GM21717 (cell line): Measurements from ENCODE around the gene GADD45B.
"Not testable (repeated sequence)": the region's sequence is repeated elsewhere in the genome, so short reads cannot be mapped to it uniquely, and the experiment has no call there.

Source experiments
- ATAC-seq: cut with Tn5 transposase; IDR thresholded peaks from one replicate; pipeline ENCODE4 v1.9.1; 2021; ENCODE audit warnings: mild to moderate bottlenecking, moderate library complexity; ENCODE audit not compliant: unreplicated experiment

Gene GADD45B

DNA sequence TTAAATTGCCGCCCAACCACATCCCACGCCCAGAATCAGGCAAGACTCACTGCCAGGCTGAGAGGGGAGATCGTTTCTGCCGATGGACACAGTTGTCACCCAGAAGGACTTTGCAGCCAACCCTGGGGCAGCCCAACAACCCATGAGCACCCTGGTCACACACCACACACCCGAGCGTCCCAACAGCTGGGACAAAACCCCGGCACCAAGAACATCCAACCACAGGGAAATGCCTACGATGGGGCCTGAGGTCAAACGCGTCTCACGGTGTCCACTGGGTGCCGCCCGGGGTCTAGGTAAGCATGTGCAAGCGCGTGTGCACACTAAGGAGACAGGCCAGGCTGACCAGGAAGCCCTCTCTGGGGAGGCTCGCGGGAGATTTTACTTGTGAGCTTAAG is 32.1 kb upstream of the GADD45B start:
- ATAC-seq: no peak

DNA sequence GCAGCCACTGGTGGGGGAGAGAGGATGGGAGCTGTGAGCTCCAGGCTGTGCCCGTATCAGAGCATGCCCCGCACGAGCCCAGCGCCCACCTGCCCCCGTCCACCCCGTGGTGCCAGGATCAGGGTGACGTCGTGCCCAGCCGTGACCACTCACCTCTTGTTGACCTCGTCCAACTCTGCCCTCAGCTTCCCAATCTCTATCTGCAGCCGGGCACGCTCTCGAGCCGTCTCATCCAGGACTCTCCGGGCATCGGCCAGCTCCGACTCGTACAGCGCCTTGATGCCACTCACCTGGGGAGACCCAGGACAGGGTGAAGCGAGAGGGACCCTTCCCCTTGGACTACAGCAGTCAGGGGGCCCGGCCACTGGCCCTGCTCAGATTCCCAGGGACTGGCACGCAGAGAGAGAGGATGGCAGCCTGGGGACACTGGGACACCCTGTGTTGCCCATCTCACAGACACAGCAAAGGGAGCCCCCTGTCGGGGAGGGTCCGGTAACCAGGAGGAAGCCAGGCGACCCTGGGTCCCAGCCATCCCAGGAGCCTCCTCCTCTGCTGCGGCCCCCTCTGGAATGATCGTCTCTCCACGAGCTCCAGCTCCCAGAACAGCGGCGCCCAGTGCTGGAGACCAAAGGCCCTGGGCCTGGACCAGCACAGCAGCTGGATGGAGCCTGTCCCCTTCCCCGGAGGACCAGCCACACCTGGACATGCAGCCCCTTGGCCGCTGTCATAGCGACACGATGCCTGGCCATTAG is 31.5 kb upstream of the GADD45B start:
- ATAC-seq: no peak

DNA sequence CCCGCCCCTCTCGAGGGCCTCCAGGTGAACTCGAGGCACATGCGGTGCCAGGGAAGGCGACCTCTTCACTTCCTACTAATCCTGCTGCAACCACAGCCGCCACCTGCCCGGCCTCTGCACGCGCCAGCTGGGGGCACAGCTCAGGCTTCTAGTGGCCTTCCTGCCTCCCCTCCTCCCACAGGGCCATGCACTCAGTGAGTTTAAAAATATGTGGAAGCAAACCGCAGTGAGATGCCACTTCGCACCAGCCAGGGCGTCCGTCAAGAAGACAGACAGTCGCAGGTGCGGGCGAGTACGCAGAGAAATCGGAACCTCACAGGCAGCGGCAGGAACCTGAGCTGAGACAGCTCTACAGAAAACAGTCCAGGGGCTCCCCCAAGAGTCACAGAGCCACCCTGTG is 29.5 kb upstream of the GADD45B start:
- no peak for ATAC-seq

DNA sequence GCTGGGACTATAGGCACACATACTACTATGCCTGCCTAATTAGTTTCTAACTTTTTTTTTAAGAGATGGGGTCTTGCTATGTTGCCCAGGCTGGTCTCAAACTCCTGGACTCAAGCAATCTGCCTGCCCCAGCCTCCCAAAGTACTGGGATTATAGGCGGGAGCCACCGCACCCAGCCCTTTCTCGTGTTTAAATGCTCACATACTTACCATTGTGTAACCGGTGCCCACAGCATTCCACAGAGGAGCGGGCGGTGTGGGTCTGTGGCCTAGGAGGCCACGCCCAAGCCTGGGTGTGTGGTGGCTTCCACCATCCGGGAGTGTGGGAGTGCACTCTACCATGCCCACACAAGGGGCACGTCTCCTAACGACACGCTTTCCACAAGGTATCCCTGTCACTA is 26.9 kb upstream of the GADD45B start:
- no peak for ATAC-seq

DNA sequence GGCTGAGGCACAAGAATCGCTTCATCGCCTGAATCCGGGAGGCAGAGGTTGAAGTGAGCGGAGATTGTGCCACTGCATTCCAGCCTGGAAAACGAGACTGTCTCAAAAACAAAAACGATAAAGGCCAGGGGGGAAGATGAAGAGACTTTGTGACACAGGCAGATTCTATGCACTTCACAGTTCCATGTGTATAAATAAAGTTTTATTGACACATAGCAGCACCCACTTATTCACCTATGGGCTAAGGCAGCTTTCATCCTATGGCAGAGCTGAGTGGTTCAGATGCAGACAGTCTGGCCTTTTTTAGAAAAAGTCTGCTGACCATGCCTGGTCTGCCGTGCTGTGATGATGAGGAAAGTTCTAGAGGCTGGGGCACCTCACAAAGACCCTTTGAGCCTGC is 24.8 kb upstream of the GADD45B start:
- ATAC-seq: no peak

DNA sequence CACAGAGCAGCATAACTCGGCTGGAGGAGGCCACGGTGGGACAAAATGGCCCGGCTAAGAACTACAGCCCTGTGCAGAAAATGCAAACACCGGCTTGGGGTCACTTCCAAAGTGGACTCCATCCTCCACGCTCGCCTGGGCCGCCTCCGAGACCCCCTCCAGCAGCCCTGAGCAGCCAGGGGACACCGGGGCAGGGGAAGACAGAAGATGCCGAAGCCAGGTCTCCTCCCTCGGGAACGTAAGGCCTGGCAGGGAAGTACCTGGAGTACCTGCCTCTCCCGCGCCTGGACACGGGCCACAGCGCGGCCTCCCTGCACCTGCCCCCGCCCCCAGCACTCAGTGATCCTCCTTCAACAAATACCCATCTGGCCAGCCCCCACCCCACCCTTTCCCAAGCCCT is 24.2 kb upstream of the GADD45B start:
- ATAC-seq: no peak

DNA sequence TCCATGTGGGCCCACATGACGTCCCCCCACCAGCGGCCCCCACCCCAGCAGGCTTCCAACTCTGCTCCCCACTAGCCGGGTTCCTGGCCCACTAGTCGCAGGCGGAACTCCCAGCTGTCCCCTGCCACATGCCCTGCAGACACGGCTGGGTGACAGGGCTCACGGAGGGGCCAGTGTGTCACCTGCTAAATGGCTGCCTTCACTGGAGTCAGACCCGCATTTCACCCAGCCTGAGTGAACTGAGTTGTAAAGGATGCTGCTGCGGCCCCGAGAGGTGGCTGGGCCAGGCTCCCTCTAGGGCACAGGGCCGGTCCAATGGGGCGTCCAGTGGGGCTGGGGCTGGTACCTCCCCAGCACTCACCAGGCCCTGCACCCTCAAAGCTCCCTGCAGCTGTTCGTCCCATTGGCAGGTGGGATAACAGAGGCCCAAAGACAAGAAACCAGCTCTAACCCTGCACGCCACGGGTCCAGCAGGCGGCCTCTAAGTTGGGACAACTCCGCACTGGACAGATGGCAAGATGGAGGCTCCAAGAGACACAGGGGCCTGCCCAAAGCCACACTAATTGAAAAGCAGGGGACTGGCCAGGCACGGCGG is 22.4 kb upstream of the GADD45B start:
- no peak for ATAC-seq

DNA sequence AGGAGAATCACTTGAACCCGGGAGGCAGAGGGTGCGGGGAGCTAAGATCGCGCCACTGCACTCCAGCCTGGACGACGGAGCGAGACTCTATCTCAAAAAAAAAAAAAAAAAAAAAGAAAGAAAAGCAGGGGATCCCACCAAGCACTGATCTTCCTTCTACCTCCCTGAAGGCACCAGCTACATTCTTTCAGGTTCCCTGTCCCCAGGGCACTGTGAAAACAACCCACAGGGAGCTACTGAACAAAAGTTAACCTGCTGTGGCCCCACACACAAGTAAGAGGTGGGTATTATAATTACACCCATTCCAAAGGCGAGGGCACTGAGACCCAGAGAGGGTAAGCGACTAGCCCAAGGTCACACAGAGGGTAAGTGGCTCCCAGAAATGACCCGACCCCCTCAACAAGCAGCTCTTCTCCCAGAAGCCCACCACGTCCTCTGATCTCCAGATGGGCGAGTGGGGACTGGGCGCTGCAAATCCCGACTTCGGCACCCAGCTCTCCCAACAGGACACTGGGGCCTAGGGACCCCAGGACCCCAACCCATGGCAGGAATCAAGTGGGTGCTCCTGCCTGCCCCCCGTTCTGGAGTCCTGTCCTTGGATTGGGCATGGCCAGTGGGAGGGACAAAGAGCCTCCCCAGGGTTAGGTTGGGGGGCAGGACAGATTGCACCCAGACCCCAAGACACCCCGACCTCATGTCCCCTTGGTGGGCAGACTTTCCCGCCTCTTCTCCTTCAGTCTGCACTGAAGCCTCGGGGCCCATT is 21.5 kb upstream of the GADD45B start:
- ATAC-seq: no peak

DNA sequence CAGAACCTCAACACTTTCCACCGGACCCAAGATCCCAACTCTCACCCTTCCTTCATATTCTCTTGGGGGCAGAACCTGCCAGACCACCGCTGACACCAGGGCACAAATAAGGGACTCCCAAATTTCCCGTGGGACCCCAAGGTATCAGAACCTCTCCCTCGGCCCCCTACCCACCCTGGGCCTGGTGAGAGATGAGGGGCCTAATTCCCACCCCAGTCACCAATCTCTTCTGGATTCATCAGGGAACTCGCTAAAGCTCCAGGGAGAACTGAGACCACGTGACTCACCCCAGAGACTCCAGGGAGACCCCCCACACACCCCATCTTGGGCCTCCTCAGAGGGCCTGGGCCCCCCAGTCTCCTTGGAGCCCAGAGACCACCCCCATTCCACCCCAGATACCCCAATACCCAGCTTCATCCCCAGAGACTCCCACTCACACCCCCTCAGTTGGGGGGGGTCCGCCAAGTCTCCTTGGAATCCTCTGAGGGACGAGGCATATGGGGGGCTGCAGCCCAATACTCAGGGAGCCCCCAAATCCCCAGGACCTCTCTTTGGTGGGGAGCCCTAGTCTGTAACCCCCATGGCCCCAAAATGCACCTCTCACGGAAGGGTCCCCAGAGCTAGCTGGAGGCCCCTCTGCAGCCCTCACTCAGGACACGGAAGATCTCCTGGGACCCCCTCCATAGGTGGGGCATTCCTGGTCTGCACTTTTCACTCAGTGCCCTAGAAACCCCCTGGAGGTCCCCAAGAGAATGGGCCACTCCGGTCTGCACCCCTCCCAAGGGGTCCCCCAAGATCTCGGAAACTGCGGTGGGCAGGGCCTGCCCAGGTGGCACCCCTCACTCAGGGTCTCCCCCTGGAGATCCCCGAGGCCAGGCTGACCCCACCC is 20.7 kb upstream of the GADD45B start:
- no peak for ATAC-seq

DNA sequence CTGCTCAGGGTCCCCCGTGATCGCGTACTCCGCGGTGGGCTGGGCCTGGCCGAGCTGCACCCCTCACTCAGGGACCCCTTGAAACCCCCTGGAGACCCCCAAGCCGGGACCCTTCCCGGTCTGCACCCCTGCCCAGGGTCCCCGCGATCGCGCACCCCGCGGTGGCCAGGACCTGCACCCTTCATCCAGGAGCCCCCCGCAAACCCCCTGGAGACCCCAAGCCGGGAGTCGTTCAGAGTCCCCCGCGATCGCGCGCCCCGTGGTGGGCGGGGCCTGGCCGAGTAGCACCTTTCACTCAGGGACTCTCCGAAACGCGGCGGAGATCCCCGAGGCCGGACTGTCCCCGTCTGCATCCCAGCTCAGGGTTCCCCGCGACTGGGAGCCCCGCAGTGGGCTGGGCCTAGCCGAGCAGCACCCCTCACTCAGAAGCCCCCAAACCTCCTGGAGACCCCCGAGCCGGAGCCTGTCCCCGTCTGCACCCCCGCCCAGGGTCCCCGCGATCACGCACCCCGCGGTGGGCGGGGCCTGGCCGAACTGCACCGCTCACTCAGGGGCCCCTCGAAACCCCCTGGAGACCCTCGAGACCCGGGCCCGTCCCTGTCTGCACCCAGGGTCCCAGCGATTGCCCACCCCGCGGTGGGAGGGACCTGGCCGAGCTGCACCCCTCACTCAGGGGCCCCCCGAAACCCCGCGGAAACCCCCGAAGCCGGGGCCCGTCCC is 19.9 kb upstream of the GADD45B start:
- peak; percentile 39 for ATAC-seq

DNA sequence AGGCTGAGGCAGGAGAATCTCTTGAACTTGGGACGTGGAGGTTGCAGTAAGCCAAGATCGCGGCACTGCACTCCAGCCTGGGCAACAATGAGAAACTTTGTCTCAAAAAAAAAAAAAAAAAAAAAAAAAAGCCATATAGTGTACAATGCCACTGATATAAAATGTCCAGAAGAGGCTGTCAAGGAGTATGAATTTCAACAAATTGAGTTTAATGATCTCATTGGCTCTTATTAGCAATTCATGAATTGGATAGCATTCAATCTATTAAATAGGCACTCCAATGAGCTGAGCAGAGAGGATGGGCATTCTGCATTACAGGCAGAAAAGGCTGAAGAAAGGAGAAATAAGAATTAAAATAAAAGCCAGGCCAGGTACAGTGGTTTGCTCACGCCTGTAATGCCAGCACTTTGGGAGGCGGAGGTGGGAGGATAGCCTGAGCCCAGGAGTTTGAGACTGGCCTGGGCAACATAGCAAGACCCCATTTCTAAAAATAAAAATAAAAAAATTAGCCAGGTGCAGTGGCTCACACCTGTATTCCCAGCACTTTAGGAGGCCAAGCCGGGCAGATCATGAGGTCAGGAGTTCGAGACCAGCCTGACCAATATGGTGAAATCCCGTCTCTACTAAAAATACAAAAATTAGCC is 18.4 kb upstream of the GADD45B start:
- ATAC-seq: no peak

DNA sequence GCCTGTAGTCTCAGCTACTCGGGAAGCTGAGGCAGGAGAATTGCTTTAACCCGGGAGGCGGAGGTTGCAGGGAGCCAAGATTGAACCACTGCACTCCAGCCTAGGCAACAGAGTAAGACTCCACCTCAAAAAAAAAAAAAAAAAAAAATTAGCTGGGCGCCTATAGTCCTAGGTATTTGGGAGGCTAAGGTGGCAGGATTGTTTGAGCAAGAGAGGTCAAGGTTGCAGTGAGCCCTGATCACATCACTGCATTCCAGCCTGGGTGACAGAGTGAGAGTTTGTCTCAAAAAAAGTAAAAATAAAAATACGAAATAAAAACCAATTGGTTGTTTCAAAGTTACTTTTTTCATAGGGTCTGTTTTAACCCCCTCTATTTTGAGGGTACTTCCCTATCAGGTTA is 17.9 kb upstream of the GADD45B start:
- ATAC-seq: no peak

DNA sequence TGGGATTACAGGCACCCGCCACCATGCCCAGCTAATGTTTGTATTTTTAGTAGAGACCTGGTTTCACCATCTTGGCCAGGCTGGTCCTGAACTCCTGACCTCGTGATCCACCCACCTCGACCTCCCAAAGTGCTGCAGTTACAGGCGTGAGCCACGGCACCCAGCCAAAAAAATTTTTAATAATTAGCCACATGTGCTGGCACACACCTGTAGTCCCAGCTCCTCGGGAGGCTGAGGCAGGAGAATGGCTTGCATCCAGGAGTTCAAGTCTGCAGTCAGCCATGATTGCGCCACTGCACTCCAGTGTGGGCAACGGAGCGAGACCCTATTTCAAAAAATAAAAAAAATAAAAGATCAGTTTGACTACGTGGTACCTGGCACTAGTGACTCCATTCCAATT is 17.2 kb upstream of the GADD45B start:
- ATAC-seq: not testable (repeated sequence)

DNA sequence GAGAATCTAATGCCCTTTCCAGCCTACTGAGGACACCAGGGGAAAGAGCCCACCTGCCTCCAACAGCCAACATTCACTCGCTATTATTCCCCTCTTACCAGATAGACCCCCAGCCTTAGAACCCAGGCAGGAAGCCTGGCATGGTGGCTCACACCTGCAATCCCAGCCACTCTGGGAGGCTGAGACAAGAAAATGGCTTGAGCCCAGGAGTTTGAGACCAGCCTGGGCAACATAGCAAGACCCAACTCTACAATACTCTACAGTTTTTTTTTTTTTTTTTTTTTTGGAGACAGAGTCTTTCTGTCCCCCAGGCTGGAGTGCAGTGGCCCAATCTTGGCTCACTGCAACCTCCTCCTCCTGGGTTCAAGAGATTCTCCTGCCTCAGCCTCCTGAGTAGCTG is 15.7 kb upstream of the GADD45B start:
- no peak for ATAC-seq

DNA sequence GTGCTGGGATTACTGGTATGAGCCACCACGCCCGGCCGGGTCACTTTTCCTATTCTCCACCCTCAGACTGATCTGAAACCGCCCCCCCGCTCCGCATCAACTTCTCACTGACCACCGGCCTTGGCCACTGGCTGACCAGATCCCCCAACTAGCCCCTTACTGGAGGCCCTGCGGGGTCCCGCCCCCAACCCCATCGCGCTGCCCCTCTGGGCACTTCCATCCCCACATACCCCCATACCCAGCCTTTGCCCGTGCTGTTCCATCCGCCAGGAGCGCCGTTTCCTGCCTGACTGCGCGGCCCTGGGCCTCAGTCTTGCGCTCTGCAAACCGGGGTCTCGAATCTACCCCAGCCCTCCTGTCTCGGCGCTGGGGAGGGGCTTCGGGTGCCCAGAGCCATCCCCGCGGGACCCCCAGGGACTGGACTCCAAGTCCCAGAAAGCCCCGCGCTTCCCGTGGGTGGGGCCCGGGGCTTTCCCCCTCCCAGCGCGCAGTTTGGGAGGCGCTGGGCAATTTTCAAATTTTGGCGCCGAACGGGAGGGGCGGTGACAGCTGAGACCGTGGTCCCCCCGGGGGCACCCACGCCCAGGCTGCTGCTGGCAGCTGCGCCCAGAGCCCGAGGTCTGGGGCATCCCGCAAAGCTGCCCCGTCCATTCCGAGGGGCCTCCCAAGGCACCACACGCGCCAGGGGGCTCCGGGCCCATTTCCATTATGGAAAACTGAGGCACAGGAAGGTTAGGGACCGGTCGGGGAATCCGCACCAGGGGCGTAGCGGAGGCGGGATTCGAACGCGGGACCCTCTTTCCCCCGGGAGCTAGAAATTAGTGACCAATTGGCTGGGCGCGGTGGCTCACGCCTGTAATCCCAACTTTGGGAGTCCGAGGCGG is 13.9 kb upstream of the GADD45B start:
- ATAC-seq: no peak

DNA sequence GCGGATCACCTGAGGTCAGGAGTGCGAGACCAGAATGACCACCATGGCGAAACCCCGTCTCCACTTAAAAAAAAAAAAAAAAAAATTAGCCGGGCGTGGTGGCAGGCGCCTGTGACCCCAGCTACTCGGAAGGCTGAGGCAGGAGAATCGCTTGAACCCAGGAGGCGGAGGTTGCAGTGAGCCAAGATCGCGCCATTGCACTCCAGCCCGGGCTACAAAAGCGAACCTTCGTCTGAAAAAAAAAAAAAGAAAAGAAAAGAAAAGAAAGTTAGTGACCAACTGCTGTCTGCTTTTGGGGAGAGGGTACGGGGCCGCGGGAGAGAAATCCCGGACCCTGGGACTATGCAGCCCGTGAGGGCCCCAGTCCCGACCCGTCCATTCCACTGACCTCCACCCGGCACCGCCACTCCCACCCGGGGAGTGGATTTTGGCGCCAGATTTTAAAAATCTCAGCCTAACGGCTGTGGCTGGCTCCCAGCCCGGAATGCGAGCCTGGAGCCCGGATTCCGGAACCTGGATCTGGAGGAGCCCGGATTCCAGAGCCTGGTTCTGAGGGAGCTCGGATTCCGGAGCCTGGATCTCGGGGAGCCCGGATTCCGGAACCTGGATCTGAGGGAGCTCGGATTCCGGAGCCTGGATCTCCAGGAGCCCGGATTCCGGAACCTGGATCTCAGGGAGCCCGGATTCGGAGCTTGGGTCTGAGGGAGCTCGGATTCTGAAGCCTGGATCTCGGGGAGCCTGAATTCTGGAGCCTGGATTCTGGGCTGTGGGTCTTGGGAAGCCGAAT is 13.1 kb upstream of the GADD45B start:
- ATAC-seq: no peak

DNA sequence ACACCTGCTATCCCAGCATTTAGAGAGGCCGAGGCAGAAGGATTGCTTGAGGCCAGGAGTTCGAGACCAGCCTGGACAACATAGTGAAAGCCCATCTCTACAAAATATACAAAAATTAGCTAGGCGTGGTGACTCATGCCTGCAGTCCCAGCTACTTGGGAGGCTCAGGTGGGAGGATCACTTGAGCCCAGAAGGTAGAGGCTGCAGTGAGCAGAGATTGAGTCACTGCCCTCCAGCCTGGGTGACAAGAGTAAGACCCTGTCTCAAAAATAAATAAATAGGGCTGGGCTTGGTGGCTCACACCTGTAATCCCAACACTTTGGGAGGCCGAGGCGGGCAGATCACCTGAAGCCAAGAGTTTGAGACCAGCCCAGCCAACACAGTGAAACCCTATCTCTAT is 12.2 kb upstream of the GADD45B start:
- not testable (repeated sequence) for ATAC-seq

DNA sequence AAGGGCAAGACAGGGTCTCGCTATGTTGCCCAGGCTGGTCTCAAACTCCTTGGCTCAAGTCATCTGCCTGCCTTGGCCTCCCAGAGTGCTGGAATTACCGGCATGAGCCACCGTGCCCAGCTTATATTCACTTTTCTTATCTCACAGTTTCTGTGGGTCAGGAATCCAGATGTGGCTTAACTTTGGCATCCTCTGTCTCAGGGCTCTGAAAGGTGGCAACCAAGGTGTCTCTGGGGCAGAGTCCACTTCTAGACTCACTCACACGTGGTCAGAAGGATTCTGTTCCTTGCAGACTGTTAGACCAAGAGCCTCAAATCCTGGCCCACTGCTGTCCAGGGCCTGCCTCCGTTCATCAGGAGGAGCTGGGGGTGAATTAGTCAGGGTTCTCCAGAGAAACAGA is 11.5 kb upstream of the GADD45B start:
- ATAC-seq: no peak
